Anterior cingulate cortex (tissue), 58 donors: ENCODE data around the gene VDR.
A peak's percentile ranks its signal among the peaks of the same experiment; 100 is the strongest.

ENCODE experiments used
- DNase-seq, 58 donors: peaks; one replicate each; lab custom pipeline; 2025; lab: John Stamatoyannopoulos, UW

Gene VDR

DNA sequence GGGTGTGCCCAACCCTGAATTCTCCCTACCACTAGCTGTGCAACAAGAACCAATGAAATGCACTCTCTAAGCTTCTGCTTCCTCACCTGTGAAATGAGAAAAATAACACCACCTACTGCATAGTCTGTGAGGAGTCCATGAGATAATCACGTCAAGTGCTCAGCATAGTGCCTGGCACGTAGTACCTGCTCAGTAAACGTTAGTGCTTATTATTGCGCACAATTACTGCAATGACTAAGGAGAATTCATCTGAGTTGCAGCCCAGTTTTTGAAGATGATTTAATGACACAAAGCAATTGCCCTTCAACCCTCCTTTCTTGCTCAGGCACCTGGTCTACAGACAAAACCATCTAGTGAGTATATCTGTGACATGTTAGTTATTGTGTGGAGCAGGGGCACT is 8.8 kb downstream of the VDR start:
- no peak for DNase-seq

DNA sequence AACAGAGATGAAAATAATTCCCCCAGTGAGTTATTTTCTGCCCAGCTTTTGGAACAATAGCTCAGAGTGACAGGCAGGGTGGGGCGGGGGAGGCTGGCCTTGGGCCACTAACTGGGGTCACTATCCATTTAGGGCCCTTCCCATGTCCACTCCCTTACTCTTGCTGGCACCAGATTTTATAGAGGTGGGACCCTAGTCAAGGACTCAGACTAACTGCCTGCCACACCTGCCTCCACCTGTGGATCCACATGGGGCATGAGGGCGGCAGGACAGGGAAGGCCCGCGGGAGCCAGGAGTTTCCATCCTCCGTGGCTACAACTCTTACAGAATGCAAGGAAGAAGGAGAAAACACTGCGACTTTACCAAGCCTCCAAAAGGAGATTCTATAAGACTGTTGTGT is 10.1 kb downstream of the VDR start:
- DNase-seq = no peak

DNA sequence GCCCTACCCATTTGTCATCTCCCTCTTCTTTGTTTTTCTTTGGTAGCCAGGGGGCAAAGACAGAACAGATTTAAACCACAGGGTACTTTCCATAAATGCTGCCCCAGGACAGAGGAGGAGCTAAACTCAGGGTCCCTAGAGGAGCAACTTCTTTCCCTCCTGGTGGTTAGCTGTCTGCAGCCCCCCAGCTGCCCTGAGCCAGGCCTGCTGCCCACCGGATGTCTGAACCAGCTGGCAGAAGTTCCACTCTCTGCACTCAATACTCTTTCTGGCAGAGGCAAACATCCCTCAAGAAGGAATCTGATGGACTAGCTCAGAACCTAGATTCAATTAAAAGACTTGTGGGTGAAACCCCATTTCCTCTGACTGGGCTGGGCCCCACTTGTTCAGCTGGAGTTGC is 10.7 kb downstream of the VDR start:
- DNase-seq = no peak

DNA sequence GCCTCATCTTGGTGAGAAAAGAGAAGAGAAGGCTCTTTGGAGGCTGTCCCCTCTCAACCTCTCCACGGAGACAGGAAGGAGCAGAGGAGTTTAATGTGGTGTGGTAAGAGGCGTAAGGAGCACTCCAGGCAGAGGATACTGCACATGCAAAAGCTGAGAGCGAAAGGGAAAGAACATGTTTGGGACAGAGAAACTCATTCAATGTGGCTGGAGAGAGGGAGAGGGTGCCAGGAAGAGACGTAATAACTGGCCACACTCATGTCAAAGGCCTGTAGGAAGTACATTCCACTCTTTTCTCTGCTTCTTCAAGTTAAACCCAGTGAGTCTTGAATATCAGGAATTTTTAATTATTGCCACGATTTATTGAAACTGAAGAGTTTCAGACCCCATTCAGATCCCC is 12.0 kb downstream of the VDR start:
- DNase-seq = no peak

DNA sequence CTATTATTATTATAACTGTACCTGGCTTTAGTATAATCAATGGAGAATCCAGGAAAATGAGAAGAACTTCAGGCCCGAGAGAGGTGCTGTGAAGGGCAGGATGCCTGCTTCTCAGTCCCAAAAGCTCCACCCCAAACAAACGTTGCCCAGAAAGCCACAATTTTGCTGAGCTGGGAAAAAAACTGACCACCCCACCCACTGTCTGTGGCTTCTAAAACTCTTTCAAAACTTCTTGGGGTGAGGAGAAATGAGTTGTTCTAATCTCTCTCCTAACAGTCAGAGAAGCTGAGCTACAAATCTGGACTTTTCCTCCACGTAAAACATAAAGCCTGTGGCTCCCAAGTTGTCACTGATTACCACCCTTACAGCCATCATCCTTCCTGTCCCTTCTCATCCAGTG is 13.4 kb downstream of the VDR start:
- DNase-seq = no peak

DNA sequence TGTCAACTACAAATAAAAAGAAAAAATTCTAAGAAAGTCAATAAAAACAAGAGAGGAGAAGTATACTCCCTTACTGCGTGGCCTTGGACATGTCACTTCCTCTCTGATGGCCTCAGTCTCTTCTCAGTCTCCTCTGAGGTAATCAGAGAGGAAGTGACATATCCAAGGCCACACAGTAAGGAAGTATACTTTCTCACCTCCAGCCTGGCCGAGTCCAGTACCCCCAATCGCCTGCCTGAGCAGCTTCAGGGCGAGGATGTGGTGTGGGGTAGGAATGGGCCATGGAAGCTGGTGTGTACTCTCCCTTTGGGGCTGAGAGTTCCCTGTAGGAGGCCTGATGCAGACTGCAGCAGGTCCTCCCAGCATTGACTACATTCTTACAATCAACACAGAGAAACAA is 15.8 kb downstream of the VDR start:
- DNase-seq = no peak

DNA sequence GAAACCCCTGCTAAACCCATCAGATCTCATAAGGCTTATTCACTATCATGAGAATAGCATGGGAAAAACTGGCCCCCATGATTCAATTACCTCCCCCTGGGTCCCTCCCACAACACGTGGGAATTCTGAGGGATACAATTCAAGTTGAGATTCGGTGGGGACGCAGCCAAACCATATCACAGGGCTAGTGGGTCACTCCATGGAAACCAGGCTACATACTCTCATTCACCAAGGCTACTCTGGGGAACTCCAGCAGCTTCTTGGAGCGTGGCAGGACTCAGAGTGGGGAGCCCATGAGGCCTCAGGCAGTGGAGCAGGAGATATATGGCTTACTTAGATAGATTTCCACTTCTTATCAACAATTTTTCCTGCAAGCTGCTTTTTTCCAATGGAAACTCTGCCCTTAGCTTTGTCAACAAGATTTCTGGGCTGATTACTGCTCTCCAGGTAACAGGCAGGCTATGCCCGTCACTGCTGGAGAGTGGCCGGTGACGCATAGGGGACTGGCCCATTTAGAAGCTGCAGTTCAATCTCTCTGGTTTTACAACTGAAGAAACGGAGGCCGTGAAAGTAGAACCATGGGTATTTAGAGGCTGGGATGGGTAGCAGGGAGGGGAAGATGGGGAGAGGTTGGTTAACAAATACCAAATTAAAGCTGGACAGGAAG is 16.5 kb downstream of the VDR start:
- no peak for DNase-seq

DNA sequence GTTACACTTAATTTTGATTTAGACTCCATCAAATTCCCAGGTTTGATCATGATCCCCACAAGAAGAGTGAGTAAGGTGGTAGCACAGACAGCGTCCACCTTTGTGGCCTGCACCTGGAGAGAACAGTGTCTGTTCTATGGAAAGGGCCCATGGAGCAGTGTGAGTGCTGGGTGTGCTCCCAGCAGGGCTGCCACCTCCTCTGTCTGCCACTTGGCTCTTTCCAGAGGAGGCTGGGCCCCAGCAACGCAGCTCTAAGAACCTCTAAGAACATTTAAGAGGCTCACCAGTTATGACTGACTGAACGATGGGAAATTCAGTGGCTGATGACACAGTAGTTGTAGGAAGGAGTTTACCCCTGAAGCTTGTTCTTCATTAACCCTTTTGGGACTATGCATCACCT is 17.3 kb downstream of the VDR start:
- no peak for DNase-seq

DNA sequence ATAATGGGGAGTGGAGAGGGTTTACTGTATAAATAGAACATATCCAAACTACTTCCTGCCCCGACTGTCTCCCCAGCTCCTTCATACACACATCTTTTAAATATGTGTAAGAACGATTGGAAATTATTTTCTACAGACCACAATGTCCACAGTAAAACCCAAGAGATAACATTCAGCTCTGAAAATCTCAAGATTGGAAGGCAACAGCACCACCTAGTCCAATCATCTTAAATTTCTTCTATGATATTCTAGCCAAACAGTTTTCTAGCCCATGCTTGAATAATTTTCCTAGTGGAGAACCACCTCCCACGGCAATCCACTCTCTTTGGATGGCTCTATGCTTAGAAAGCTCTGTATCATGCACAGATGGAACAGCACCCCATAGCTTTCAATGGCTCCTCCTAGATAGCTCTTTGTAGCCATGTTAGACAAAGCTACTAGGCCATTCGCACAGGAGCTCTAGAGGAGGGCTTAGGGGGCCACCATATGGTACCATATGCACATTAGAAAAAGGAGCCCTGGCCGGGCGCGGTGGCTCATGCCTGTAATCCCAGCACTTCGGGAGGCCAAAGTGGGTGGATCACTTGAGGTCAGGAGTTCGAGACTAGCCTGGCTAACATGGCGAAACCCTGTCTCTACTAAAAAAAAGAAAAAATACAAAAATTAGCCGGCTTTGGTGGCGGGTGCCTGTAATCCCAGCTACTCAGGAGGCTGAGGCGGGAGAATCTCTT is 18.1 kb downstream of the VDR start:
- peak in 2 of 58 donors; percentile 10 to 18 for DNase-seq

DNA sequence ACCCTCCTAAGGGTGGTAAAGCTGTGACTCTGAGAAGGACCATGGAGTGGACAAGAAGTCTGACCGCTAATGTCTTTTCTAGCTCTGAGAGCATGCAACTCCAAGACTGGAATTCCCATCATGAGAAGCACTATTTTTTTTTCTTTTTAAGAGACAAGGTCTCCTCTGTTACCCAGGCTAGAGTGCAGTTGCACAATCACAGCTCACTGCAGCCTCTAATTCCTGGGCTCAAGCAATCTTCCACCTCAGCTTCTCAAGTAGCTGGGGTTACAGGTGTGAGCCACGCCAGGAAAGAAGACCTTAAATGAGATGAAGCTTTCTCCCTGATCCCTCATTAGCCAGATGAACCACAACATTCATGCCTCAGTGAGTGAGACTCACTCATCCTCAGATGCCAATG is 19.2 kb downstream of the VDR start:
- DNase-seq = no peak

DNA sequence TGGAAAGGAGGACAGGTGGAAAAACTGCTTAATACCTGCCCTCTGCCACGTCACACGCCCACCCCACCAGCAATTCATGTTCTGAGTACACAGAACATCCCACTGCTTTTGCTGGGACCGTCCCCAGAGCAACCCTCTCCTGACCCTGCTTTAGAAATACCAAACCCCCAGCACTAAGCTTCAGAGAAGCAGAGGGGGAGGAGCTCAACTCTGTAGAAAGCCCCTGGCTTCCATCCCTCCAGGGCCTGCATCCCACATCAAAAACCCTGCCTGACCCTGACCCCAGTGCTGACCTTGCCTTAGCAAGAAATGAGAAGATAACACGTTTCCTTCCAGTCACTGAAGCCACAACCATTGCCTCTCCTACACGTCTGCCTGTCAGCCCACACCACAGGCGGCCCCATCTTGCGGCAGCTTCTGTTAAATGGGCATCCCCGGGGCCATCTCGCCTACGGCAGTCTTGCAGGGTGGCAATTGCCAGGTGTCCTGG is 19.7 kb downstream of the VDR start:
- DNase-seq = no peak

DNA sequence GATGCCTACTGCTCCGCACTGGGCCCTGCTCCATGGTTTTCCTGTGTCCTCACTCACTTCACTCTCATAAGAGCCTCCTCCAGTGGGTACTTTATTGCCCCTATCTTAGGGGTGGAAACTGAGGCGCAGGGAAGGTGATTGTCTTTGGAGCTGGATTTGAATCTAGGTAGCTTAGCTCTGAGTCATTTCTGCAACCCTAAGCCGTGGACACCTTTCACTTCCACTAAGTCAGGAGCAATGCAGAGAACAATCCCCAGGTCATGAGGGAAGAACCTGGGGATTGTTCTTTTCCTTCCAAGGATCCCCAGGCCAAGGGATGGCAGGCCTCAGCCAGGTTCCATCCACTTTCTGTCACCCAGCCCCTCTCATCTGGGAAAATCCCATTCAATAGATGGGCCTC is 20.3 kb downstream of the VDR start:
- DNase-seq = no peak

DNA sequence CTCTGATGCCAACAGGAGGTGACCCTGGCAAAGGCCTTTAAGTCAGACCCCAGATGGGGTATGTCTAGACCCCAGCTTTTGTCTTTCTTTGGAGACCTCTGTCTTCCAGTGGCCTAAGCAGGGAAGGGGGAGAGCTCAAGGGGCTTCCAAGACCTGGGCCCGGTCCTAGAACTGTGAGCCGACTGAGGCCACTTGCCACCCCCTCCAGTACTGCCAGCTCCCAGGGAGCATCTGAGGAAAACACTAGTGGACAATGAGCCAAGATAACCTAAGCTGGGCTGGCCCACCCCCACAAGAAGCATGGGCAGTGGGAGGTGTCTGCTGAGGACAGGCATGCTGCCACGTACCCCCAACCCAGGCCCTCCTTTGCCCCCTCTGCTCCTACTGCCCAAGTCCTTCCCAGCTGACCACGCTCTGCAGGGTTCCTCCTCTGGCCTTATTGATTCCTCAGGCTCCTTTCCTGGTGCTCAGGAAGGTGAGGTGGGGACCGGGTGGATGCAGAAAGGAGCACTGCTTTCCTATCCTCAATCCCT is 21.1 kb downstream of the VDR start:
- DNase-seq = no peak

DNA sequence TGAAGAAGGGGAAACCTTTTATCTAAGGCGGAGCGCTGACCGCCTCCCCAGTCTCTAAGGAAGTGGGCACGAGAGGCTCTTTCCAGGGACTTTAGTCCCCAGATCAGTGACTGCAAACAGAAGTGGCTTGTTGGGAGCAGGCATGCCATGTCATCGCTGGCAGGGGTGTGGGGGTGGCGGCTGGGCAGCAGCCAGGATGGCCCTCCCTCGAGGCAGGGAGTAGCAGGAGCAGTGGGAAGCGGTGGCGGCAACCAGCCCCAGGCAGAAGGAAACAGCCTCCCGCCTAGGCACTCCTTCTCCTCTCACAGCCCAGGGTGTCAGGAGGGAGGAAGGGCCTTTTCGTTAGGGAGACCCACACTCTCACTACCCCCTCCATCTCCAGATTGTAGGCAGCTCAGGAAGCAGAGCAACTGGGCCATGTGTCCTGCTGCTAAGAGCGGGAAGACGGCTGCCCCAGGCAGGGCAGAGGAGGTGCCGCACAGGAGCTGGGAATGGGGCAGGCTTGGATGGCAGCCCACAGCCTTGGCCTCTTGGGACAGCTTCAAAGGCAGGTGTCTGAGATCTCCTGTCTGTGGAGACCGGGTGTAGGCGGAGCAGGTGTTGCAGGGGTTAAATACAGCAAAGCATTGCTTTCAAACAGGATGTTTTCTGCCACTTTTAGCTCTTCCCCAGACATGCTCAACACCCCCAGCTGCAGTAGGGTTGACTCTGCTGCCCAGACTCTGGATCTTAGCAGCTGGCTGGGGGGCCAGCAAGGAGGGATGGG is 21.8 kb downstream of the VDR start:
- peak in 22 of 58 donors; percentile 3 to 52 (median 22) for DNase-seq

DNA sequence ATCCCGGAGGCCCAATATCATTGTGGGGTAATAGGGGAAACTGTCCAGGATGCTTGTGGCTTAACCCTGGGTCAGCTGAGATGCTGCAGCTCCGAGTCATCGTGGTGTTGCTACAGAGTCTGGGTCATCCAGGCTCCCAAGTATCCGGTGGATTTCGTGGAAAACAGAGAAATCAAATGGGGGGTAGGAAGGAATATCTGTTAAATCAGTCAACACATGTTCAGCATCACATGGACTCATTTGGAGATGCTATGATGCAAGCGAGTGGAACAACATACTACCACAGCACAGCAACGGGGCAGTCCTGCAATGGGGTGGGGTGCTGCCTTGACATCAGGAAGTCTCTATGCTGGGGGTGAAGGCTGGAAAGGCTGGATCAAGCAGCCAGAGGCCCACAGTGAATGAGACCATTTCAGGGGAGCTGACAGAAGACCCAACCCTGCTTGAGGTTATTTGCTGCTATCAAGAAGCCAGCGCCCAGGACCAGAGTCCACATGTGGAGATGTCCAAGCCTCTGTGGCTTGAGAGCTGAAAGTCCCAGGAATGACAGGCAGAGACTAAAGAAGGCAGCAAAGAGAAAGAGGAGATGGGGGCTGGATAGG is 22.9 kb downstream of the VDR start:
- DNase-seq = no peak

DNA sequence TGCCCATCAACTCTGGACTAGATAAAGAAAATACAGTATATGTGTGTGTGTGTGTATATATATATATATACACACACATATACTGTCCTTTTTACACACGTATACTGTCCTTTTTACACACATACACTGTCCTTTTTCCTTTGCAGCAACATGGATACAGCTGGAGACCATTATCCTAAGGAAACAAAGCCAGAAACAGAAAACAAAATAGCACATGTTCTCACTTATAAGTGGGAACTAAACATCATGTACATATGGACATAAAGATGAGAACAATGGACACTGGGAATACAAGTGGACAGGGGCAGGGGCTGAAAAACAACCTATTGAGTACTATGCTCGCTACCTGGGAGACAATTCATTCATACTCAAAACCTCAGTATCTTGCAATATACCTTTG is 23.7 kb downstream of the VDR start:
- DNase-seq = no peak

DNA sequence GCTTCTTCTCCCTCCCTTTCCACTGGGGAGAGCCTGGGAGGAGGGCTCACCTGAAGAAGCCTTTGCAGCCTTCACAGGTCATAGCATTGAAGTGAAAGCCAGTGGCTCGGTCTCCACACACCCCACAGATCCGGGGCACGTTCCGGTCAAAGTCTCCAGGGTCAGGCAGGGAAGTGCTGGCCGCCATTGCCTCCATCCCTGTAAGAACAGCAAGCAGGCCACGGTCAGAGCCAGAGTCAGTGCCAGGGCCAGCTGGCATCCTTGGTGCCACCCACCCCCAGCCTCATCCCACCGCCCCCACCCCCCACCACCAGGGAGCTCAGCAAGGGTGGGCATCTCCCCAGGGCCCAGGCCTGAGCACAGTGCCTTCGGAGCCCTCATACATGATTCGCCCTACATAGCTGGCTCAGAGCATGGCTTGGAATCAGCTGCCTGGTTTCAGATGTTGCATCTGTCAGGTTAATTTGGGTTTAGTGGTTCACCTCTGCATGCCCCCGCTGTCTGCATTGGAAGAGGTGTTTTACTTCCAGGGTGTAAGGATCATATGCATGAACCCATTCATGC is 25.8 kb downstream of the VDR start:
- no peak for DNase-seq

DNA sequence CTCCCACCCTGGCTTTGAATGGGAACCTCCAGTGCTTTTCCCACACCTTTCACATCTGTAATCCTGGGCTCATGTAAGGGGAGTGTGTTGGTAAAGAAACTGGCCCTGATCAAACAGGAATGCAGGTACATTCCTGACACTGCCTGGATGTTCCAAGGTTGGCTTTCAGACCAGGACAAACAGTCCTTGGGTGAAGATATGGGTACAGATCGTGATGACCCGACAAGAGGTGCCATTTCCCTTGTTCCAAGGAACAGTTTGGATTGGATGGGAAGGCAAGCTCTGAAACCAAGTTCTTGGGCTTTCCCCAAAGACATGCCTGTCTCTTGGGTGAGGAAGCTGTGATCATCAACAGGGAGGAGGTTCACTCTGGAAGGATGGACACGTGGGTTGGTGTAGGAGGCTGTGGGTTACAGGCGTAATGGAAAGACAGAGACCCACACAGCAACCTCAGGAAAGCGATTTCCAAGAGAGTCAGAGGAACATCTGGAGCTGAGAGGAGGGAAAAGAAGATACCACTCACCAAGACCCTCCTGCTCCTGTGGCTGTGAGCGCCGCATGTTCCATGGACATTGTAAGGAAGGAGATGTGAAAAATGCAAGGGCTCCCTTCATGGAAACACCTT is 26.4 kb downstream of the VDR start:
- DNase-seq = no peak

DNA sequence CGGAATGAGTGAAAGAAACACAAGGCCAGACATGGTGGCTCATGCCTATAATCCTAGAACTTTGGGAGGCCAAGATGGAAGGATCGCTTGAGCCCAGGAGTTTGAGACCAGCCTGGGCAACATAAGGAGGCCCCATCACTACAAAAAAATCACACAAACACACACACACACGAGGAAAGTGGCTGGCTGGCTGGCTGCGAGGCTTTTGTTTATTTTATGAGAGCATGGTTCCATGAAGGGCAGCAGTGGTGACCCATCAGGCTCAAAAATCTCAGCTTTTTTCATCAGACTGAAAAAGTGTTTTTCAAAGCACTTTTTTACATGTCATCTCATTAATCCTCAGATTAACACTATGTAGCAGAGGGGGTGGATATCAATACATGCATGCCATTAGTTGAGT is 27.7 kb downstream of the VDR start:
- DNase-seq = no peak

DNA sequence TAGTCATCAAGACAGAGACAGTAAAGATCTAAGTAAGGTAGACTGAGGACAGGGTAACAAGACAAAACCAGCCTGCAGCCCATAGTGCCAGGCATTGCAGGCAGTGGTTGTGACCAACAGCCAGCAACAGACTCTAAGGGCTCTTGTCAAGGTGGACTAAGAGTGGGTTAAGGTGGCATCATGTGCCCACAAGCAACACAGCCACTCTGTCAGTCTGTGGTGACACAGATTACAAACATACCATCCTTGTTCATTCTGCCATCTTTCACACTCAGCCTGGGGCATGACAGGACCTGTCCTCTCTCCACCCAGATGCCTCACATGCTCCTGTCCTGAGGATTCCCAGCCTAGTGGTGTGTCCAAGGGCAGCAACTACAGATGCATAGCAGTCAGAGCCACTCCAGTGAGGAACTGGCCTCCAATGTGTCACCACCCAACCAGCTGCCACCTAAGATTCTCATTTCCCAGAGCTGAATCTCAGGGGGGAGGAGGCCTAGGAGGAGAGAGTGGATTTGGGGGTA is 28.3 kb downstream of the VDR start:
- DNase-seq = no peak
